Transverse colon (tissue), 4 donors: ENCODE data around the gene GNA14. TPM values are rescaled to one million over a fixed set of nuclear protein-coding genes. Genes with fewer than 3 reads are reported as not detected.

Source experiments
- DNase-seq: peaks from one replicate; pipeline ENCODE4 v3.0.0-alpha.2; 2019
- H3K27ac ChIP-seq, 4 donors: fragments of 200-600 bp; sonication (generic); 2 replicates each; pipeline ENCODE4 v1.5.1; 2016 to 2018; ENCODE audit warnings: inconsistent platforms in 4 of 4
- H3K27me3 ChIP-seq: fragments of 200-600 bp; sonication (generic); 2 replicates; pipeline ENCODE4 v1.5.1; 2017; ENCODE audit warnings: inconsistent platforms
- H3K36me3 ChIP-seq, 4 donors: fragments of 200-600 bp; sonication (generic); 2 replicates each; pipeline ENCODE4 v1.5.1; 2017 to 2019; ENCODE audit warnings: inconsistent platforms in 4 of 4
- H3K4me1 ChIP-seq, 4 donors: fragments of 200-600 bp; sonication (generic); 2 replicates each; pipeline ENCODE4 v1.5.1; 2017 to 2020; ENCODE audit warnings: inconsistent platforms in 4 of 4
- H3K4me3 ChIP-seq, 4 donors: fragments of 200-600 bp; sonication (generic); 1 replicate in 1 of 4; 2 replicates in 3 of 4; pipeline versions ENCODE4 v1.5.1 to v1.6.1; 2017 to 2019; ENCODE audit warnings: inconsistent platforms in 4 of 4
- H3K9me3 ChIP-seq, 2 donors: fragments of 200-600 bp; sonication (generic); 2 replicates each; pipeline ENCODE4 v1.5.1; 2017 to 2019; ENCODE audit warnings: inconsistent platforms in 2 of 2
- CTCF ChIP-seq, 5 experiments: fragments of 200-600 bp in 3 of 5; fragments of 450-650 bp in 2 of 5; sonication (generic) in 3 of 5; IDR thresholded peaks; 1 replicate in 2 of 5; 2 replicates in 3 of 5; pipeline ENCODE4 v1.5.1; 2016 to 2017; ENCODE audit warnings: antibody characterized with exemption in 5 of 5, inconsistent platforms in 3 of 5, mild to moderate bottlenecking in 2 of 5, moderate library complexity in 1 of 5
- EP300 ChIP-seq: sonication (generic); formaldehyde crosslinking; IDR thresholded peaks from one replicate; pipeline ENCODE4 v1.6.1; 2017; ENCODE audit warnings: antibody characterized with exemption, low read depth
- POLR2A ChIP-seq: fragments of 450-650 bp; IDR thresholded peaks from one replicate; pipeline ENCODE4 v1.6.1; 2016; ENCODE audit warnings: antibody characterized with exemption, mild to moderate bottlenecking, moderate library complexity
- POLR2AphosphoS5 ChIP-seq, 3 donors: sonication (generic); formaldehyde crosslinking; IDR thresholded peaks; one replicate each; pipeline ENCODE4 v1.6.1; 2016; ENCODE audit warnings: antibody characterized with exemption in 3 of 3
- WGBS, 2 donors: methylation state at CpG; one replicate each; pipeline ENCODE4 v1.1.5; 2018; ENCODE audit warnings: low coverage in 1 of 2; 5-methylcytosine and 5-hydroxymethylcytosine counted together
- in situ Hi-C, 4 donors: fragments of 200-750 bp; cut with MboI; loops; one replicate each; pipeline versions ENCODE4 v1.15.0 to v1.15.1; 2017; ENCODE audit warnings: low sequenced_read_pairs in 3 of 4, low pct_ligation_motif_present in 1 of 4, low pct_unique_long_range_greater_than_20kb in 1 of 4
- intact Hi-C: fragments of 100-400 bp; cut with DNase I; formaldehyde crosslinking; loops from one replicate; pipeline ENCODE4 v1.15.1; 2023; ENCODE audit warnings: low total_unique reads
- total RNA-seq, 4 donors: library from RNA; depleted of rRNA; stranded (reverse); fragments of >200 nt; gene quantifications; one replicate each; pipeline ENCODE4 v1.1.0, GENCODE V29; 2016

Gene GNA14
- total RNA-seq, 4 donors from 2014 or later = 9.4 to 64.9 (median 16.9) TPM

- Histone ChIP-seq H3K4me3 (no peak overlapping the region), H3K27me3 (no peaks in the 10 kb centered on the region), H3K27ac (no peak overlapping the region), H3K4me1 (no peaks in the 10 kb centered on the region), H3K36me3 (no peaks in the 10 kb centered on the region), H3K9me3 (no peaks in the 10 kb centered on the region)
- 75% methylated on average over 10 of the region's 10 CpGs; no CpG with 5 or more reads in 1 of the 2 donors for WGBS, 2 donors
- TF ChIP-seq POLR2A (no peak), POLR2AphosphoS5 (IDR thresholded peaks at IDR 0.05) (no peak), EP300 (no peak), CTCF (IDR thresholded peaks at IDR 0.05) (no peak)
- intact Hi-C loops = no loop called here
- in situ Hi-C loops = loop anchor here in 3 of 4 donors (25.0 kb wide), 2 partner anchors 297 to 597 kb away; partner anchors contain the start of gene GNAQ (in 1 of the 3)
- no peak for DNase-seq
Observed at GRCh38 chr9:77440057-77440456, 208.1 kb downstream of the GNA14 start.

GRCh38 chr9:77438653-77439052, 209.5 kb downstream of the GNA14 start:
- H3K4me3 ChIP-seq = no peak overlapping the region
- H3K27ac ChIP-seq = no peak overlapping the region
- no peaks in the 10 kb centered on the region for H3K36me3 ChIP-seq
- no peak for DNase-seq
- TF ChIP-seq POLR2A (no peak), POLR2AphosphoS5 (IDR thresholded peaks at IDR 0.05) (no peak), EP300 (no peak), CTCF (IDR thresholded peaks at IDR 0.05) (no peak)
- H3K9me3 ChIP-seq = no peaks in the 10 kb centered on the region
- peaks cover 0 to 4% (median 0%) of the 10 kb centered on the region in 4 donors for H3K4me1 ChIP-seq
- in situ Hi-C loops (loop anchor here in 3 of 4 donors (10.0 to 25.0 kb wide), 3 partner anchors 299 to 606 kb away; partner anchors contain the start of gene GNAQ (in 1 of the 3)), intact Hi-C loops (no loop called here)
- no peaks in the 10 kb centered on the region for H3K27me3 ChIP-seq
- WGBS, 2 donors = 66 to 70% methylated on average over 3 of the region's 3 CpGs

GRCh38 chr9:77435688-77436087, 212.4 kb downstream of the GNA14 start:
- Histone ChIP-seq H3K4me1 (peaks cover 0 to 5% (median 0%) of the 10 kb centered on the region in 4 donors), H3K27me3 (no peaks in the 10 kb centered on the region), H3K4me3 (no peak overlapping the region), H3K9me3 (no peaks in the 10 kb centered on the region), H3K36me3 (no peaks in the 10 kb centered on the region), H3K27ac (no peak overlapping the region)
- 84% methylated on average over 3 of the region's 3 CpGs; no CpG with 5 or more reads in 1 of the 2 donors for WGBS, 2 donors
- no peak for DNase-seq
- TF ChIP-seq EP300 (no peak), CTCF (IDR thresholded peaks at IDR 0.05) (no peak), POLR2A (no peak), POLR2AphosphoS5 (IDR thresholded peaks at IDR 0.05) (no peak)
- in situ Hi-C loops = loop anchor here in 3 of 4 donors (10.0 to 25.0 kb wide), 3 partner anchors 302 to 609 kb away; partner anchors contain the start of gene GNAQ (in 1 of the 3)
- intact Hi-C loops = no loop called here

- DNase-seq = no peak
- in situ Hi-C loops = loop anchor here in 3 of 4 donors (10.0 to 25.0 kb wide), 3 partner anchors 302 to 610 kb away; partner anchors contain the start of gene GNAQ (in 1 of the 3)
- Histone ChIP-seq H3K27ac (no peak overlapping the region), H3K27me3 (no peaks in the 10 kb centered on the region), H3K4me1 (peaks cover 0 to 5% (median 0%) of the 10 kb centered on the region in 4 donors), H3K36me3 (no peaks in the 10 kb centered on the region), H3K4me3 (no peak overlapping the region), H3K9me3 (no peaks in the 10 kb centered on the region)
- WGBS, 2 donors = 97 to 100% methylated on average over 2 to 4 of the region's 4 CpGs
- intact Hi-C loops = no loop called here
- TF ChIP-seq POLR2A (no peak), CTCF (IDR thresholded peaks at IDR 0.05) (no peak), EP300 (no peak), POLR2AphosphoS5 (IDR thresholded peaks at IDR 0.05) (no peak)
Observed at GRCh38 chr9:77435277-77435676, 212.8 kb downstream of the GNA14 start.
